HepG2 (cell line): ENCODE measurements around the gene THBS4.

Experiments
- DBP ChIP-seq: sonication (generic); formaldehyde crosslinking; IDR thresholded peaks from 2 replicates; pipeline ENCODE4 v1.4.0; 2020; ENCODE audit warnings: missing genetic modification reagents; ENCODE audit errors: not compliant biosample characterization
- MAX ChIP-seq: IDR thresholded peaks from 2 replicates; pipeline ENCODE4 v1.6.1; 2012; ENCODE audit warnings: inconsistent platforms
- RBM22 ChIP-seq: fragments of 200-400 bp; formaldehyde crosslinking; optimal IDR thresholded peaks from 2 replicates; pipeline ENCODE3; 2017; ENCODE audit warnings: mild to moderate bottlenecking, low read length, moderate library complexity
- REST ChIP-seq, 2 experiments: IDR thresholded peaks; 2 replicates each; pipeline ENCODE4 v1.6.1; 2011 to 2012; ENCODE audit warnings: low read length in 2 of 2, borderline replicate concordance in 1 of 2, low read depth in 1 of 2, mild to moderate bottlenecking in 1 of 2, moderate library complexity in 1 of 2
- TARDBP ChIP-seq: sonication (generic); formaldehyde crosslinking; IDR thresholded peaks from 2 replicates; pipeline ENCODE4 v1.8.0; 2022; ENCODE audit warnings: mild to moderate bottlenecking, missing genetic modification reagents
- ZBTB3 ChIP-seq: sonication (generic); formaldehyde crosslinking; IDR thresholded peaks from 2 replicates; pipeline ENCODE4 v1.4.0; 2020; ENCODE audit warnings: low read depth, mild to moderate bottlenecking, moderate library complexity, missing genetic modification reagents, borderline replicate concordance

- TF ChIP-seq MAX, result no peak
- no peak for TF ChIP-seq DBP (CRISPR knock-in tag)
- TF ChIP-seq RBM22, result no peak
- TF ChIP-seq REST (IDR thresholded peaks at IDR 0.05; ENCODE audit: borderline replicate concordance in 1 of 2, low read depth in 1 of 2, low read length in 2 of 2), result no peak
- no peak for TF ChIP-seq TARDBP (CRISPR knock-in tag)
- no peak for TF ChIP-seq ZBTB3 (CRISPR knock-in tag)
Observed at GRCh38 chr5:80069251-80069800, 34.2 kb downstream of the THBS4 start.
